OCI-LY7 (cell line): Measurements from ENCODE around the gene FAM181A.

Experiments
- EZH2phosphoT487 ChIP-seq: fragments of 200-600 bp; sonication (generic); IDR thresholded peaks from 2 replicates; pipeline ENCODE4 v1.6.1; 2018; ENCODE audit warnings: low read depth, borderline replicate concordance, mild to moderate bottlenecking, mixed run types, antibody characterized with exemption, low read length, moderate library complexity, mixed read lengths
- TF ChIP-seq, protein P1 (sequence below): fragments of 200-600 bp; sonication (generic); conservative IDR thresholded peaks from 2 replicates; pipeline ENCODE4 v1.5.1; 2014; ENCODE audit warnings: mild to moderate bottlenecking, antibody characterized with exemption, low read length, moderate library complexity, mixed read lengths

DNA sequence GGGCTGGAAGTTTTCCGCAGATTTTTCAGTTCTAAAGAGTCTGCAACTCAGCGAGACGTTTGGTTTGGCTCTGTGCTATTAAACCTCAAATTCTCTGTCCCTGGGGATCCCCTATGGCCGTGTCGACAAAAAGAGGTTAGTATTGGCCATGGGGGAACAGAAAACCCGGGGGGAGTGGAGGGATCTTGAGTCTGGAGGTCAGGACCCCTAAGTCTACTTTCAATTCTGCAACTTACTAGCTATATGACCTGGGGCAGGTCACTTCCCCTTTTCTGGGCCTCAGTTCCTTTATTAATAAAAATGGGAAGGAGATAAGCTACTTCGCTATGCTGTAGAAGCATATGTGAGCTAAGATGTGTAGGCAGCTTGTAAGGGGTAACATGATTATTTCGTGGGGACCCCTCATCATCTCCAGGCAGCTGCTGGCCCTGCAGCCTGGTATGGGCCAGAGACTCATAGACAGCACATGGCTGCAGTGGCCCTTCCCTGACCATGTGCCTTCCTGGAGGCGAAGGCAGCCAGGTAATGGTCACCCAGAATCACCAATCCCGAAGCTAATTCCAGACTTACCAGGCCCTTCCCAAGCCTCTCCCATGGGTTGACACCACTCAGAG is 40.6 kb downstream of the FAM181A start:
- TF ChIP-seq, protein P1, sequence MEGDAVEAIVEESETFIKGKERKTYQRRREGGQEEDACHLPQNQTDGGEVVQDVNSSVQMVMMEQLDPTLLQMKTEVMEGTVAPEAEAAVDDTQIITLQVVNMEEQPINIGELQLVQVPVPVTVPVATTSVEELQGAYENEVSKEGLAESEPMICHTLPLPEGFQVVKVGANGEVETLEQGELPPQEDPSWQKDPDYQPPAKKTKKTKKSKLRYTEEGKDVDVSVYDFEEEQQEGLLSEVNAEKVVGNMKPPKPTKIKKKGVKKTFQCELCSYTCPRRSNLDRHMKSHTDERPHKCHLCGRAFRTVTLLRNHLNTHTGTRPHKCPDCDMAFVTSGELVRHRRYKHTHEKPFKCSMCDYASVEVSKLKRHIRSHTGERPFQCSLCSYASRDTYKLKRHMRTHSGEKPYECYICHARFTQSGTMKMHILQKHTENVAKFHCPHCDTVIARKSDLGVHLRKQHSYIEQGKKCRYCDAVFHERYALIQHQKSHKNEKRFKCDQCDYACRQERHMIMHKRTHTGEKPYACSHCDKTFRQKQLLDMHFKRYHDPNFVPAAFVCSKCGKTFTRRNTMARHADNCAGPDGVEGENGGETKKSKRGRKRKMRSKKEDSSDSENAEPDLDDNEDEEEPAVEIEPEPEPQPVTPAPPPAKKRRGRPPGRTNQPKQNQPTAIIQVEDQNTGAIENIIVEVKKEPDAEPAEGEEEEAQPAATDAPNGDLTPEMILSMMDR = no peak
- TF ChIP-seq EZH2phosphoT487 = no peak
